HG02642 (cell line): ENCODE data around the gene FAM120A.

Experiments used
- ATAC-seq: cut with Tn5 transposase; IDR thresholded peaks from one replicate; pipeline ENCODE4 v1.9.1; 2021; ENCODE audit warnings: mild to moderate bottlenecking; ENCODE audit not compliant: unreplicated experiment, poor library complexity

The FAM120A gene

GRCh38 chr9:93601666-93602065, 150.2 kb downstream of the FAM120A start:
- ATAC-seq = no peak

GRCh38 chr9:93603011-93603410, 151.5 kb downstream of the FAM120A start:
- no peak for ATAC-seq

GRCh38 chr9:93603906-93604326, 152.4 kb downstream of the FAM120A start:
- no peak for ATAC-seq

DNA sequence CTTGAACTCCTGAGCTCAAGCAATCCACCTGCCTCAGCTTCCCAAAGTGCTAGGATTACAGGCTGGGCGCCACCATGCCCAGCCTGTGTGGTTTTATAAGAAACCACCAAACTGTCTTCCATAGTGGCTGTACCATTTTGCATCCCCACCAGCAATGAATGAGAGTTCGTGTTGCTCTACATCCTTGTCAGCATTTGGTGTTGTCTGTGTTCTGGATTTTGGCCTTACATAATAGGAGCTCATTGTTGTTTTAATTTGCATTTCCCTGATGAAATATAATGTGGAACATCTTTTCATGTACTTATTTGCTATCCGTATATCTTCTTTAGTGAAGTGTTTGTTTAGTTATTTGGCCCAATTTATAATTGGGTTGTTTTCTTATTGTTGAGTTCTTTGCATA, 154.7 kb downstream of the FAM120A start:
- no peak for ATAC-seq

DNA sequence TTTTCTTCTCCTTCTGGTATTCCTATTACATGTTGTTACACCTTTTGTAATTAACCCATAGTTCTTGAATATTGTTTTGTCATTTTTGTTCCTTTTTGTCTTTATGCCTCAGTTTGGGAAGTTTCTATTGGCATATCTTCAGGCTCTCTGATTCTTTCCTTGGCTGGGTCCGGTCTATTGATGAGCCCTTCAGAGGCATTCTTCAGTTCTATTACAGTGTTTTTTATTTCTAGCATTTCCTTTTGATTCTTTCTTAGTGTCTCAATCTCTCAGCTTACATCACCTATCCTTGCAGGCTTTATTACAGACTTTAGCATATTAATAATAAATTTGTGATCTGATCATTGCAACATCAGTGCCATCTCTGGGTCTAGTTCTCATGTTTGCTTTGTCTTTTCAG, 158.7 kb downstream of the FAM120A start:
- ATAC-seq = no peak

- ATAC-seq = no peak
Measured at GRCh38 chr9:93612052-93612795, 160.7 kb downstream of the FAM120A start.

- ATAC-seq = peak; percentile 72
Measured at GRCh38 chr9:93612796-93613154, 161.3 kb downstream of the FAM120A start.

DNA sequence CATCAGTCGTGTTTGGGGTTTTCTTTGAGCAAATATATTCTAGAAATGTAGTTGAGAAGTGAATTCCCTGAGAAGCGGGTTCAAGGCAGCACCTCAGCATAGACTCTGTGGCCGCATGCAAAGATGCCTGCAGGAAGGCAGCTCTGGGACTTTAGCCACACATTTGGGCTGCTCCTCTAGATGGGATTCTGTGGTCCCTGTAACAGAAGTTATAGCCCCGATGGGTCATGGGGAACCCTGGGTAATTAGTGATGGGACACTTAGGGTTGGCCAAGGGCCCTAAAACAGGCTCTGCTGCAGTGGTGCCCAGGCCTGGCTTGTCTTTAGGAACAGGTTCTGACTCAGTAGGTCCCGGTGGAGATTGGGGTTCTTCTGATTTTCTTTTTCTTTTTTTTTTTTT, 161.7 kb downstream of the FAM120A start:
- no peak for ATAC-seq

- ATAC-seq = no peak
Measured at GRCh38 chr9:93613791-93614190, 162.3 kb downstream of the FAM120A start.

GRCh38 chr9:93614830-93615468, 163.5 kb downstream of the FAM120A start:
- ATAC-seq = no peak
